ENCODE data around the gene ATP5F1D.

ATP5F1D gene

GRCh38 chr19:1283917-1284292 is 42.4 kb downstream of the ATP5F1D start:
- DNase-seq, result no peak

- no peak for DNase-seq
Observed at GRCh38 chr19:1284293-1284978, 42.9 kb downstream of the ATP5F1D start.

- DNase-seq, result no peak
Observed at GRCh38 chr19:1284979-1285736, 43.6 kb downstream of the ATP5F1D start.

- no peak for DNase-seq
Observed at GRCh38 chr19:1285737-1286360, 44.3 kb downstream of the ATP5F1D start, which contains the start of gene EFNA2. TSS of gene EFNA2 (plus strand) at chr19:1285873. CDS start at chr19:1286169, 296 bp downstream.

GRCh38 chr19:1286487-1287353 is 45.2 kb downstream of the ATP5F1D start:
- no peak for DNase-seq

GRCh38 chr19:1287354-1288225 is 46.0 kb downstream of the ATP5F1D start:
- no peak for DNase-seq

- DNase-seq, result no peak
Observed at GRCh38 chr19:1288226-1288612, 46.7 kb downstream of the ATP5F1D start.

GRCh38 chr19:1288833-1289685 is 47.5 kb downstream of the ATP5F1D start:
- no peak for DNase-seq

GRCh38 chr19:1289686-1290025 is 48.1 kb downstream of the ATP5F1D start:
- no peak for DNase-seq

- no peak for DNase-seq
Observed at GRCh38 chr19:1290196-1290702, 48.7 kb downstream of the ATP5F1D start.

GRCh38 chr19:1290703-1291651 is 49.4 kb downstream of the ATP5F1D start:
- DNase-seq, result no peak

GRCh38 chr19:1291761-1292418 is 50.3 kb downstream of the ATP5F1D start:
- no peak for DNase-seq

GRCh38 chr19:1292419-1293151 is 51.0 kb downstream of the ATP5F1D start:
- DNase-seq, result no peak

- DNase-seq, result no peak
Observed at GRCh38 chr19:1293782-1294604, 52.4 kb downstream of the ATP5F1D start.
